Immature natural killer cell (primary cell): Measurements from ENCODE around the gene MND1. TPM values are rescaled to one million over a fixed set of nuclear protein-coding genes. Genes with fewer than 3 reads are reported as not detected.
"Not testable (repeated sequence)": the region's sequence is repeated elsewhere in the genome, so short reads cannot be mapped to it uniquely, and the experiment has no call there.

Source experiments
- DNase-seq, 3 donors: peaks; one replicate each; pipeline ENCODE4 v3.0.0; 2022; ENCODE audit warnings: mixed read lengths in 1 of 3
- H3K27ac Mint-ChIP-seq, 6 donors: one replicate each; pipeline ENCODE4 v1.8.0; 2020; ENCODE audit warnings: mixed read lengths in 6 of 6, mild to moderate bottlenecking in 5 of 6, inconsistent platforms in 4 of 6, moderate library complexity in 3 of 6
- H3K27me3 Mint-ChIP-seq, 3 donors: one replicate each; pipeline ENCODE4 v1.8.0; 2020 to 2021; ENCODE audit warnings: low read depth in 3 of 3, mild to moderate bottlenecking in 3 of 3, mixed read lengths in 3 of 3, moderate library complexity in 3 of 3, inconsistent platforms in 1 of 3
- H3K36me3 Mint-ChIP-seq, 3 donors: one replicate each; pipeline ENCODE4 v1.8.0; 2020; ENCODE audit warnings: mixed read lengths in 3 of 3, inconsistent platforms in 2 of 3, mild to moderate bottlenecking in 2 of 3
- H3K4me1 Mint-ChIP-seq, 2 donors: one replicate each; pipeline ENCODE4 v1.8.0; 2020; ENCODE audit warnings: inconsistent platforms in 2 of 2, mild to moderate bottlenecking in 2 of 2, mixed read lengths in 2 of 2, moderate library complexity in 1 of 2
- H3K4me3 Mint-ChIP-seq, 5 donors: one replicate each; pipeline ENCODE4 v1.8.0; 2020; ENCODE audit warnings: mild to moderate bottlenecking in 5 of 5, mixed read lengths in 5 of 5, inconsistent platforms in 3 of 5, moderate library complexity in 3 of 5
- H3K9me3 Mint-ChIP-seq, 6 donors: one replicate each; pipeline ENCODE4 v1.8.0; 2020; ENCODE audit warnings: mild to moderate bottlenecking in 6 of 6, mixed read lengths in 6 of 6, inconsistent platforms in 4 of 6, moderate library complexity in 3 of 6
- polyA plus RNA-seq, 3 donors: library from polyadenylated mRNA; unstranded; fragments of 300-500 nt; fragmentation: Illumina TruSeq; gene quantifications; one replicate each; pipeline ENCODE4 v1.2.3, GENCODE V29; 2021

Gene MND1
- polyA plus RNA-seq, 3 donors from 2014 or later = 0.67 to 0.82 TPM; not detected in 1

- no peak overlapping the region for H3K27ac Mint-ChIP-seq
- no peaks in the 10 kb centered on the region for H3K9me3 Mint-ChIP-seq
- H3K4me1 Mint-ChIP-seq = no peaks in the 10 kb centered on the region
- no peak overlapping the region for H3K4me3 Mint-ChIP-seq
- H3K27me3 Mint-ChIP-seq = no peaks in the 10 kb centered on the region
- H3K36me3 Mint-ChIP-seq = peaks cover 0 to 3% (median 0%) of the 10 kb centered on the region in 3 donors
- DNase-seq = no peak
These were observed 54.9 kb downstream of the MND1 start for GRCh38 chr4:153399358-153399757.

GRCh38 chr4:153401501-153401900 is 57.0 kb downstream of the MND1 start:
- DNase-seq = no peak
- Mint-ChIP-seq H3K4me1 (no peaks in the 10 kb centered on the region), H3K36me3 (peaks cover 0 to 8% (median 5%) of the 10 kb centered on the region in 3 donors), H3K4me3 (no peak overlapping the region), H3K27ac (no peak overlapping the region), H3K27me3 (no peaks in the 10 kb centered on the region), H3K9me3 (peaks cover 0 to 1% (median 0%) of the 10 kb centered on the region in 6 donors)

- no peak for DNase-seq
- Mint-ChIP-seq H3K36me3 (peaks cover 0 to 11% (median 8%) of the 10 kb centered on the region in 3 donors), H3K27ac (no peak overlapping the region), H3K4me3 (no peak overlapping the region), H3K4me1 (no peaks in the 10 kb centered on the region), H3K9me3 (peaks cover 0 to 1% (median 0%) of the 10 kb centered on the region in 6 donors), H3K27me3 (no peaks in the 10 kb centered on the region)
These were observed 57.9 kb downstream of the MND1 start for GRCh38 chr4:153402366-153402765.

GRCh38 chr4:153403726-153404125 is 59.2 kb downstream of the MND1 start:
- H3K9me3 Mint-ChIP-seq = peaks cover 0 to 1% (median 0%) of the 10 kb centered on the region in 6 donors
- no peaks in the 10 kb centered on the region for H3K4me1 Mint-ChIP-seq
- no peaks in the 10 kb centered on the region for H3K27me3 Mint-ChIP-seq
- H3K27ac Mint-ChIP-seq = no peak overlapping the region
- no peak overlapping the region for H3K4me3 Mint-ChIP-seq
- H3K36me3 Mint-ChIP-seq = peaks cover 0 to 11% (median 8%) of the 10 kb centered on the region in 3 donors
- no peak for DNase-seq

GRCh38 chr4:153407906-153408305 is 63.4 kb downstream of the MND1 start:
- H3K4me1 Mint-ChIP-seq = no peaks in the 10 kb centered on the region
- no peaks in the 10 kb centered on the region for H3K27me3 Mint-ChIP-seq
- H3K36me3 Mint-ChIP-seq = peaks cover 0 to 12% (median 7%) of the 10 kb centered on the region in 3 donors
- no peak overlapping the region for H3K27ac Mint-ChIP-seq
- DNase-seq = no peak
- H3K9me3 Mint-ChIP-seq = peaks cover 0 to 1% (median 0%) of the 10 kb centered on the region in 6 donors
- no peak overlapping the region for H3K4me3 Mint-ChIP-seq

- peaks cover 0 to 12% (median 7%) of the 10 kb centered on the region in 3 donors for H3K36me3 Mint-ChIP-seq
- no peaks in the 10 kb centered on the region for H3K4me1 Mint-ChIP-seq
- no peak for DNase-seq
- no peaks in the 10 kb centered on the region for H3K27me3 Mint-ChIP-seq
- H3K9me3 Mint-ChIP-seq = peaks cover 0 to 1% (median 0%) of the 10 kb centered on the region in 6 donors
- no peak overlapping the region for H3K4me3 Mint-ChIP-seq
- H3K27ac Mint-ChIP-seq = no peak overlapping the region
These were observed 64.4 kb downstream of the MND1 start for GRCh38 chr4:153408932-153409331.

- H3K27me3 Mint-ChIP-seq = no peaks in the 10 kb centered on the region
- H3K36me3 Mint-ChIP-seq = peaks cover 0 to 12% (median 7%) of the 10 kb centered on the region in 3 donors
- DNase-seq = no peak
- peaks cover 0 to 1% (median 0%) of the 10 kb centered on the region in 6 donors for H3K9me3 Mint-ChIP-seq
- no peak overlapping the region for H3K27ac Mint-ChIP-seq
- no peak overlapping the region for H3K4me3 Mint-ChIP-seq
- H3K4me1 Mint-ChIP-seq = no peaks in the 10 kb centered on the region
These were observed 64.9 kb downstream of the MND1 start for GRCh38 chr4:153409412-153409811.

- DNase-seq = no peak
- Mint-ChIP-seq H3K36me3 (peaks cover 0 to 12% (median 7%) of the 10 kb centered on the region in 3 donors), H3K4me3 (no peak overlapping the region), H3K4me1 (no peaks in the 10 kb centered on the region), H3K27ac (no peak overlapping the region), H3K27me3 (no peaks in the 10 kb centered on the region), H3K9me3 (peaks cover 0 to 1% (median 0%) of the 10 kb centered on the region in 6 donors)
These were observed 65.5 kb downstream of the MND1 start for GRCh38 chr4:153409924-153410501.

- Mint-ChIP-seq H3K27me3 (no peaks in the 10 kb centered on the region), H3K4me3 (no peak overlapping the region), H3K36me3 (peaks cover 0 to 4% (median 0%) of the 10 kb centered on the region in 3 donors), H3K27ac (no peak overlapping the region), H3K4me1 (no peaks in the 10 kb centered on the region), H3K9me3 (no peaks in the 10 kb centered on the region)
- DNase-seq = no peak
These were observed 69.4 kb downstream of the MND1 start for GRCh38 chr4:153413842-153414241.

- H3K4me3 Mint-ChIP-seq, H3K36me3 Mint-ChIP-seq, H3K27ac Mint-ChIP-seq, H3K27me3 Mint-ChIP-seq, H3K4me1 Mint-ChIP-seq, H3K9me3 Mint-ChIP-seq, DNase-seq: not testable (repeated sequence)
These were observed 72.0 kb downstream of the MND1 start for GRCh38 chr4:153416456-153416855.

GRCh38 chr4:153418121-153418520 is 73.6 kb downstream of the MND1 start:
- H3K27me3 Mint-ChIP-seq = peaks cover 0 to 2% (median 0%) of the 10 kb centered on the region in 3 donors
- no peaks in the 10 kb centered on the region for H3K9me3 Mint-ChIP-seq
- H3K27ac Mint-ChIP-seq = no peak overlapping the region
- no peak overlapping the region for H3K4me3 Mint-ChIP-seq
- no peak for DNase-seq
- peaks cover 0 to 4% (median 3%) of the 10 kb centered on the region in 3 donors for H3K36me3 Mint-ChIP-seq
- no peaks in the 10 kb centered on the region for H3K4me1 Mint-ChIP-seq

GRCh38 chr4:153418558-153418957 is 74.1 kb downstream of the MND1 start:
- no peak overlapping the region for H3K4me3 Mint-ChIP-seq

GRCh38 chr4:153419029-153419428 is 74.5 kb downstream of the MND1 start:
- no peak for DNase-seq
- H3K4me1 Mint-ChIP-seq = no peaks in the 10 kb centered on the region
- H3K36me3 Mint-ChIP-seq = peaks cover 0 to 4% (median 3%) of the 10 kb centered on the region in 3 donors
- no peaks in the 10 kb centered on the region for H3K9me3 Mint-ChIP-seq
- H3K27ac Mint-ChIP-seq = no peak overlapping the region
- H3K27me3 Mint-ChIP-seq = peaks cover 0 to 2% (median 0%) of the 10 kb centered on the region in 3 donors
- H3K4me3 Mint-ChIP-seq = no peak overlapping the region

More at GRCh38 chr4:153418558-153418957, 74.1 kb downstream of the MND1 start:
- Mint-ChIP-seq H3K36me3 (peaks cover 0 to 4% (median 3%) of the 10 kb centered on the region in 3 donors), H3K27me3 (peaks cover 0 to 2% (median 0%) of the 10 kb centered on the region in 3 donors), H3K27ac (no peak overlapping the region), H3K4me1 (no peaks in the 10 kb centered on the region), H3K9me3 (no peaks in the 10 kb centered on the region)
- no peak for DNase-seq

GRCh38 chr4:153419673-153420278 is 75.3 kb downstream of the MND1 start:
- Mint-ChIP-seq H3K4me1 (no peaks in the 10 kb centered on the region), H3K27ac (no peak overlapping the region), H3K9me3 (no peaks in the 10 kb centered on the region), H3K4me3 (no peak overlapping the region), H3K36me3 (peaks cover 0 to 4% (median 3%) of the 10 kb centered on the region in 3 donors), H3K27me3 (peaks cover 0 to 2% (median 0%) of the 10 kb centered on the region in 3 donors)
- no peak for DNase-seq
